Astrocyte of the cerebellum (primary cell): ENCODE data around the gene NSUN6.
A peak's percentile ranks its signal among the peaks of the same experiment; 100 is the strongest.

ENCODE experiments used
- DNase-seq: peaks from one replicate; pipeline ENCODE4 v3.0.0-alpha.2; 2011; ENCODE audit warnings: low read depth
- H3K4me3 ChIP-seq: 2 replicates; pipeline ENCODE4 v1.5.1; 2011; ENCODE audit warnings: mild to moderate bottlenecking, low read depth, low read length, moderate library complexity
- in situ Hi-C: cut with HindIII; loops from 2 replicates; pipeline ENCODE4 v1.10.0; 2017; ENCODE audit warnings: low sequenced_read_pairs
- TF ChIP-seq, protein P1 (sequence below): IDR thresholded peaks from 2 replicates; pipeline ENCODE4 v1.5.1; 2012; ENCODE audit warnings: low read length, low read depth, moderate library complexity, mild to moderate bottlenecking; ENCODE audit errors: missing control alignments

NSUN6 gene

DNA sequence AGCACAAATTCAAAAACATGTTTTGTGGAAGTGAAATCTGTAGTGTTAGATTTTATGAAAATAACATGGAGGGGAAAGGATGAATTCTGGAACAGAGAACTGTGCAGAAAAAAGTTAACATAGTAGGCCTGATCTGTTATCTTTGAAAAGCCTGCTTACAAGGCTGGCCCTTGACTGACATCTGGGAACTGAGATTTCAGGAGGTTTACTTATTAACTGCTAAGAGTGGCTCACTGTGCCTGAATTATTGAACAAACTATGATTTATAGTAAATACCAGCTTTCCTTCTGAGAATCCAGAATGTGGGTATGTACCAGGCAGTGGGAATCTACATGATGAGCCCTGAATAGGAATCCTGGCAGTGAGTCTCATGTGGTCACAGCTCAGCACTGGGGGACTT lies 30.5 kb downstream of the NSUN6 start:
- H3K4me3 ChIP-seq = no peak overlapping the region
- in situ Hi-C loops = no loop called here
- DNase-seq = no peak
- TF ChIP-seq, protein P1, sequence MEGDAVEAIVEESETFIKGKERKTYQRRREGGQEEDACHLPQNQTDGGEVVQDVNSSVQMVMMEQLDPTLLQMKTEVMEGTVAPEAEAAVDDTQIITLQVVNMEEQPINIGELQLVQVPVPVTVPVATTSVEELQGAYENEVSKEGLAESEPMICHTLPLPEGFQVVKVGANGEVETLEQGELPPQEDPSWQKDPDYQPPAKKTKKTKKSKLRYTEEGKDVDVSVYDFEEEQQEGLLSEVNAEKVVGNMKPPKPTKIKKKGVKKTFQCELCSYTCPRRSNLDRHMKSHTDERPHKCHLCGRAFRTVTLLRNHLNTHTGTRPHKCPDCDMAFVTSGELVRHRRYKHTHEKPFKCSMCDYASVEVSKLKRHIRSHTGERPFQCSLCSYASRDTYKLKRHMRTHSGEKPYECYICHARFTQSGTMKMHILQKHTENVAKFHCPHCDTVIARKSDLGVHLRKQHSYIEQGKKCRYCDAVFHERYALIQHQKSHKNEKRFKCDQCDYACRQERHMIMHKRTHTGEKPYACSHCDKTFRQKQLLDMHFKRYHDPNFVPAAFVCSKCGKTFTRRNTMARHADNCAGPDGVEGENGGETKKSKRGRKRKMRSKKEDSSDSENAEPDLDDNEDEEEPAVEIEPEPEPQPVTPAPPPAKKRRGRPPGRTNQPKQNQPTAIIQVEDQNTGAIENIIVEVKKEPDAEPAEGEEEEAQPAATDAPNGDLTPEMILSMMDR = no peak

DNA sequence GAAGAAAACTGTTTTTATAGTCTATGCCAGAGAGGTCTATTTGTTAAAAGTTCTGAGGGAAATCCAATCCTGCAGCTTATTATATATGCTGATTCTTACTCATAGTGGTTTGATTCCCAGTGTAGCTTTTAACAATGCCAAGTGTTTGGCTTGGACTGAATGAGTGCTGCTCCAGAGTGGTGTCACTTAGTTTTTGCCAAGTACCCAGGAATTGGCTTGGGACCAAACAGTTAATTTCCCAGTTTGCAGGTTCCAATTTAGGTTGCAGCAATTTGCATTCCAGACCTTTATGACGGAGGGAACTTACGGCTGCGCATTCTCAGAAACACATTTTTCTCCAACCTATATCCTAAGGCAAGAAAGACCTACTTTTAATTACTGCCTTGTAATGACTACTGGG lies 32.4 kb downstream of the NSUN6 start:
- peak; percentile 83 for DNase-seq
- in situ Hi-C loops = no loop called here
- no peak overlapping the region for H3K4me3 ChIP-seq
- TF ChIP-seq, protein P1 = no peak

DNA sequence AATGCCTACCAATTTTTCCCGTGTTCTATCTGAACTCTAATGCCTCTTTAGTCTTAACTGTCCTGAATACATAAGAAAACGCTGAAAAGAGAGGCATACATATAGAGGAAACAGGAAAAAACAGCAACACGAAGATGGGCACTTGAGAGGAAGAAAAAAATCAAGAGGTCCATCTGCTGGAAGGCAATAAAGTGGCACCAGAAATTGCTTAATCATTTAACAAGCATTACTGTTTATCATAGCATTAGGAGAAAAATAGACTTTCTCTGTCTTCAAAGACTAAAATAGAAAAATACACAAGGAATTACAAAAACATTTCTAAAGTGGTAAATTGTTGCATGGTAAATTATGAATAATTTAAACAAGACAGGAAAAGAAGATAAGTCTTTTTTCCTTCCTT lies 35.0 kb downstream of the NSUN6 start:
- DNase-seq = no peak
- no peak overlapping the region for H3K4me3 ChIP-seq
- TF ChIP-seq, protein P1 = no peak
- in situ Hi-C loops = no loop called here

DNA sequence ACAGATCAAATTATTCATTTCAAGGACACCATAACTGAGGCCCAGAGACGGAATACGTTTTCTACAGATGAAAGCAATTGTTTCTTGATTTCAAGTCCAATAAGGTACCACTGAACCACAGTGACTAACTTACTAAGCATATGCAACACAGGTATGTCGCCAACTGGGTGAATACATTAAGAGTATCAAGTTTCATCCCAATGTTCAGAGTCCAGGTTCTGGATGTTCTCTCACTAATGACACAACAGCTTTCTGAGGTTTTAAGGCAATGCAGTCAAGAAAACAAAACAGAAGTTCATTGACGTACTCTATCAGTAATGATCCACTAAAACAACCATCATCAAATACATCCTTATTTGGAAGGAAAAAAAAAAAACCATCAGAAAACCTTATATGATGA lies 35.8 kb downstream of the NSUN6 start:
- in situ Hi-C loops = no loop called here
- H3K4me3 ChIP-seq = no peak overlapping the region
- TF ChIP-seq, protein P1 = no peak
- DNase-seq = peak; percentile 23

DNA sequence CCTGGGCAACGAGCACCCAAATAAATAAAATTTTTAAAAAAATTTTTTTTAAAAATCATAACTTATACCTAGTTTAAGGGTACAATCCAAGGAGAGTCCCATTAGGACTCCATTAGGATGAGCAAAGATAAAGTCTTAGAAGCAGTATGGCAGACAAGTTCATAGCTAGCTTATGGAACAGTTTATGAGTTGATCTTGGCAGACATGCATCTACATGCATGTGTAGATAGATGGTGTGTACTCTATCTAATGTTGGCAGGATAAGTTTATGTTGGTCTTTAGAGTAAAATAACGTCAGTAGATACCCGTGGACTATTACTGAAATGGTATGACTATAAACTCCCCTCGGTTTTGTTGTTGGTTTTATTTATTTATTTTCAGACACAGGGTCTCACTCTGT lies 40.2 kb downstream of the NSUN6 start:
- no peak overlapping the region for H3K4me3 ChIP-seq
- TF ChIP-seq, protein P1 = no peak
- no peak for DNase-seq
- in situ Hi-C loops = no loop called here

DNA sequence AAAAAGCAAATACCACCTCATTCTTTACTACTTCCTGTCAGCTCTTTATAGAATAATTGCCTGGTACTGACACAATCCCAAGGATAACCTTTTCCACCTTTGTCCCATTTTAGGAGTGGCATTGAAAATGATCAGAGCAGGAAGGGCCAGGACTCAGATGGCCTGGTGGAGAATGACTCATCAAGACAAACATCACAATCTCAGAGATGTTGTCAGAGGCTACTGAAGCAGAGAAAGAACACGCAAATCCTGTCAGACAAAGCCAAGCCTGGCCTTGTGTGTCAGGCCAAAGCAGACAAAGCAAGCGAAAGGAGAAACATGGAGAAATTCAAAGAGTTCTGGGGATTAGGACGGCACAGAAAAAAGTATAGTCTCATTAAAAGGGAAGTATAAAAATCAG lies 40.9 kb downstream of the NSUN6 start:
- H3K4me3 ChIP-seq = no peak overlapping the region
- peak; percentile 42 for DNase-seq
- in situ Hi-C loops = no loop called here
- TF ChIP-seq, protein P1 = no peak

DNA sequence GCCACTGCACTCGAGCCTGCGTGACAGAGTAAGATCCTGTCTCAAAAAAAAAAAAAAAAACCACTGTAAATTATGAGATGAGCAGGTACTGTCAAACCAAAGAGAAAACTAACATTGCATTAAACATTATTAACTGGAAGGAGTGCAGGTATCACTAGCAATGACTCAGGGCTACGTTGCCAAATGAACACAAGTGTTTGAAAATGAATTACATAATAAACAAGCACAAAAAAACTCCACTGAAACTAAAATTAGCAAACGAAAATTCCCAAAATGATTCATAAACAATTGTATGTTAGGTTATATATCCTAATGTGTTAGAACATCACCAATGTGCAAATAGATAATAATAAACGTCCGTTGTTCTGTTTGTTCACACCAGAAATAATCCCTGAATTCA lies 42.8 kb downstream of the NSUN6 start:
- TF ChIP-seq, protein P1 = no peak
- no peak for DNase-seq
- no peak overlapping the region for H3K4me3 ChIP-seq
- in situ Hi-C loops = loop anchor here (10.0 kb wide), 1 partner anchor 74 kb away; no protein-coding TSS in a partner anchor
